Measurements from ENCODE around the gene SSB.
"Not testable (repeated sequence)": the region's sequence is repeated elsewhere in the genome, so short reads cannot be mapped to it uniquely, and the experiment has no call there.

DNA sequence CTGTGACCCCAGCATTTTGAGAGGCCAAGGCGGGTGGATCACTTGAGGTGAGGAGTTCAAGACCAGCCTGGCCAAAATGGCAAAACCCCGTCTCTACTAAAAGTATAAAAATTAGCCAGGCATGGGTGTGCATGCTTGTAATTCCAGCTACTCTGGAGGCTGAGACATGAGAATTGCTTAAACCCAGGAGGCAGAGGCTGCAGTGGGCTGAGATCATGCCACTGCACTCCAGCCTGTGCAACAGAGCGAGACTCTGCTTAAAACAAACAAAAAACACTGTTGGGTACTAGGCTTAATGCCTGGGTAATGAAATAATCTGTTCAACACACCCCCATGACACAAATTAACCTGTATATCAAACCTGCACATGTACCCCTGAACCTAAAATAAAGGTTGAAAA, 37.9 kb upstream of the SSB start:
- not testable (repeated sequence) for TF ChIP-seq SPI1, POLR2A, POLR2AphosphoS5 (IDR thresholded peaks at IDR 0.05; ENCODE audit: low read depth, low read length)

All from GM12891 (cell line).